Measurements from ENCODE around the gene OGFOD3.
"Not testable (repeated sequence)": the region's sequence is repeated elsewhere in the genome, so short reads cannot be mapped to it uniquely, and the experiment has no call there.

The OGFOD3 gene

GRCh38 chr17:82373072-82373452, 45.3 kb downstream of the OGFOD3 start:
- not testable (repeated sequence) for DNase-seq (ENCODE audit: low spot score)

- DNase-seq (ENCODE audit: low spot score), result no peak
Observed at GRCh38 chr17:82372249-82373071, 45.9 kb downstream of the OGFOD3 start.

- DNase-seq (ENCODE audit: low spot score), result no peak
Observed at GRCh38 chr17:82371333-82372248, 46.8 kb downstream of the OGFOD3 start, which contains the start of gene UTS2R. Gene UTS2R, plus strand, starts transcription at chr17:82371765. Its CDS starts 2,560 bp downstream, at chr17:82374325.

GRCh38 chr17:82370471-82371332, 47.7 kb downstream of the OGFOD3 start:
- no peak for DNase-seq (ENCODE audit: low spot score)

GRCh38 chr17:82369211-82369610, 49.2 kb downstream of the OGFOD3 start:
- no peak for DNase-seq (ENCODE audit: low spot score)

GRCh38 chr17:82367724-82368524, 50.5 kb downstream of the OGFOD3 start:
- no peak for DNase-seq (ENCODE audit: low spot score)

GRCh38 chr17:82366749-82367148, 51.6 kb downstream of the OGFOD3 start:
- DNase-seq (ENCODE audit: low spot score), result no peak

GRCh38 chr17:82365606-82366295, 52.6 kb downstream of the OGFOD3 start:
- DNase-seq (ENCODE audit: low spot score), result no peak

GRCh38 chr17:82361885-82362633, 56.3 kb downstream of the OGFOD3 start:
- DNase-seq (ENCODE audit: low spot score), result no peak

GRCh38 chr17:82359451-82360074, 58.8 kb downstream of the OGFOD3 start:
- DNase-seq (ENCODE audit: low spot score), result not testable (repeated sequence)

- no peak for DNase-seq (ENCODE audit: low spot score)
Observed at GRCh38 chr17:82358465-82359350, 59.7 kb downstream of the OGFOD3 start, which contains the start of gene TEX19. Gene TEX19, plus strand, starts transcription at chr17:82359247. Its CDS starts 2,904 bp downstream, at chr17:82362151.

- no peak for DNase-seq (ENCODE audit: low spot score)
Observed at GRCh38 chr17:82357394-82357793, 61.0 kb downstream of the OGFOD3 start.

- no peak for DNase-seq (ENCODE audit: low spot score)
Observed at GRCh38 chr17:82356845-82357355, 61.5 kb downstream of the OGFOD3 start.

- no peak for DNase-seq (ENCODE audit: low spot score)
Observed at GRCh38 chr17:82355770-82356427, 62.5 kb downstream of the OGFOD3 start.

GRCh38 chr17:82354804-82355308, 63.5 kb downstream of the OGFOD3 start:
- no peak for DNase-seq (ENCODE audit: low spot score)

- DNase-seq (ENCODE audit: low spot score), result no peak
Observed at GRCh38 chr17:82353484-82353883, 64.9 kb downstream of the OGFOD3 start.

All from globus pallidus (tissue), 1 donor.